GM23338 (cell line): Measurements from ENCODE around the gene FYCO1.

Experiments used
- CREB1 ChIP-seq: fragments of 250-450 bp; sonication (Bioruptor Pico); IDR thresholded peaks from 2 replicates; pipeline ENCODE4 v1.5.0; 2020; ENCODE audit warnings: low read depth, mild to moderate bottlenecking, moderate library complexity
- EZH2 ChIP-seq: fragments of 200-600 bp; sonication (generic); IDR thresholded peaks from one replicate; pipeline ENCODE4 v1.8.0; 2017; ENCODE audit warnings: antibody characterized with exemption, mild to moderate bottlenecking, low read depth; ENCODE audit not compliant: unreplicated experiment
- EZH2phosphoT487 ChIP-seq: fragments of 200-600 bp; sonication (generic); IDR thresholded peaks from one replicate; pipeline ENCODE4 v1.8.1; 2018; ENCODE audit warnings: antibody characterized with exemption; ENCODE audit not compliant: unreplicated experiment
- JUNB ChIP-seq: IDR thresholded peaks from one replicate; pipeline ENCODE4 v1.6.1; 2016; ENCODE audit warnings: antibody characterized with exemption; ENCODE audit not compliant: unreplicated experiment
- NANOG ChIP-seq: IDR thresholded peaks from 2 replicates; pipeline ENCODE4 v1.6.1; 2016; ENCODE audit warnings: antibody characterized with exemption, borderline replicate concordance
- POLR2AphosphoS5 ChIP-seq: IDR thresholded peaks from 2 replicates; pipeline ENCODE4 v1.6.1; 2016; ENCODE audit warnings: antibody characterized with exemption, low read depth
- STAT1 ChIP-seq: IDR thresholded peaks from one replicate; pipeline ENCODE4 v1.6.1; 2016; ENCODE audit warnings: antibody characterized with exemption; ENCODE audit not compliant: unreplicated experiment
- ZNF331 ChIP-seq: fragments of 250-450 bp; sonication (Bioruptor Pico); IDR thresholded peaks from 2 replicates; pipeline ENCODE4 v1.5.0; 2020; ENCODE audit warnings: low read depth, mild to moderate bottlenecking, moderate library complexity
- TF ChIP-seq, protein P1 (sequence below), 2 experiments: fragments of 200-600 bp in 1 of 2; sonication (generic) in 1 of 2; conservative IDR thresholded peaks; 2 replicates each; pipeline versions ENCODE4 v1.5.1 to v1.6.1; 2016 to 2017; ENCODE audit warnings: antibody characterized with exemption in 2 of 2, low read depth in 2 of 2, mild to moderate bottlenecking in 2 of 2, moderate library complexity in 1 of 2
- TF ChIP-seq, protein P2 (sequence below): IDR thresholded peaks from one replicate; pipeline ENCODE4 v1.6.1; 2018; ENCODE audit warnings: antibody characterized with exemption; ENCODE audit not compliant: unreplicated experiment
- TF ChIP-seq, protein P3 (sequence below): IDR thresholded peaks from 2 replicates; pipeline ENCODE4 v1.6.1; 2016; ENCODE audit warnings: antibody characterized with exemption

DNA sequence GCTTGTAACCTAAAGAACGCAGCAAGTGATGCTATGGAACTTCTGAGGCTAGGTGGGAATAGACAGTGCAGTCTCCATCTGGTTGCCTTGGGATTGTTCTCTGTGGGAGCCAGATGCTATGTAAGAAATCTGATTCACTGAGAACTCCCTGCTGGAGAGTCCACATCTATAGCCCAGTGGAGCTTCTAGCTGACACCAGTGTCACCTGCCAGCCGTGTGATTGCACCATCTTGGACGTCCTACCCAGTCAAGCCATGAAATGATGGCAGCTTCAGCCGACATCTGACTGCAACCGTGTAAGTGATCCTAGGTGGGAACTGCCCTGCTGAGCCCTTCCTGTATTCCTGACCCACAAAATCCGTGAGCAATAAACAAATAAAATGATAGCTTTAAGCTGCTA is 12.4 kb upstream of the FYCO1 start:
- TF ChIP-seq, protein P1, sequence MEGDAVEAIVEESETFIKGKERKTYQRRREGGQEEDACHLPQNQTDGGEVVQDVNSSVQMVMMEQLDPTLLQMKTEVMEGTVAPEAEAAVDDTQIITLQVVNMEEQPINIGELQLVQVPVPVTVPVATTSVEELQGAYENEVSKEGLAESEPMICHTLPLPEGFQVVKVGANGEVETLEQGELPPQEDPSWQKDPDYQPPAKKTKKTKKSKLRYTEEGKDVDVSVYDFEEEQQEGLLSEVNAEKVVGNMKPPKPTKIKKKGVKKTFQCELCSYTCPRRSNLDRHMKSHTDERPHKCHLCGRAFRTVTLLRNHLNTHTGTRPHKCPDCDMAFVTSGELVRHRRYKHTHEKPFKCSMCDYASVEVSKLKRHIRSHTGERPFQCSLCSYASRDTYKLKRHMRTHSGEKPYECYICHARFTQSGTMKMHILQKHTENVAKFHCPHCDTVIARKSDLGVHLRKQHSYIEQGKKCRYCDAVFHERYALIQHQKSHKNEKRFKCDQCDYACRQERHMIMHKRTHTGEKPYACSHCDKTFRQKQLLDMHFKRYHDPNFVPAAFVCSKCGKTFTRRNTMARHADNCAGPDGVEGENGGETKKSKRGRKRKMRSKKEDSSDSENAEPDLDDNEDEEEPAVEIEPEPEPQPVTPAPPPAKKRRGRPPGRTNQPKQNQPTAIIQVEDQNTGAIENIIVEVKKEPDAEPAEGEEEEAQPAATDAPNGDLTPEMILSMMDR (conservative IDR thresholded peaks at IDR 0.05; ENCODE audit: low read depth in 2 of 2), result no peak
- TF ChIP-seq POLR2AphosphoS5 (no peak), EZH2phosphoT487 (no peak), EZH2 (no peak), CREB1 (no peak), ZNF331 (CRISPR knock-in tag) (peak; percentile 43; the same call in 1 of the 2 replicates), NANOG (no peak), JUNB (no peak), STAT1 (no peak)
- TF ChIP-seq, protein P2, sequence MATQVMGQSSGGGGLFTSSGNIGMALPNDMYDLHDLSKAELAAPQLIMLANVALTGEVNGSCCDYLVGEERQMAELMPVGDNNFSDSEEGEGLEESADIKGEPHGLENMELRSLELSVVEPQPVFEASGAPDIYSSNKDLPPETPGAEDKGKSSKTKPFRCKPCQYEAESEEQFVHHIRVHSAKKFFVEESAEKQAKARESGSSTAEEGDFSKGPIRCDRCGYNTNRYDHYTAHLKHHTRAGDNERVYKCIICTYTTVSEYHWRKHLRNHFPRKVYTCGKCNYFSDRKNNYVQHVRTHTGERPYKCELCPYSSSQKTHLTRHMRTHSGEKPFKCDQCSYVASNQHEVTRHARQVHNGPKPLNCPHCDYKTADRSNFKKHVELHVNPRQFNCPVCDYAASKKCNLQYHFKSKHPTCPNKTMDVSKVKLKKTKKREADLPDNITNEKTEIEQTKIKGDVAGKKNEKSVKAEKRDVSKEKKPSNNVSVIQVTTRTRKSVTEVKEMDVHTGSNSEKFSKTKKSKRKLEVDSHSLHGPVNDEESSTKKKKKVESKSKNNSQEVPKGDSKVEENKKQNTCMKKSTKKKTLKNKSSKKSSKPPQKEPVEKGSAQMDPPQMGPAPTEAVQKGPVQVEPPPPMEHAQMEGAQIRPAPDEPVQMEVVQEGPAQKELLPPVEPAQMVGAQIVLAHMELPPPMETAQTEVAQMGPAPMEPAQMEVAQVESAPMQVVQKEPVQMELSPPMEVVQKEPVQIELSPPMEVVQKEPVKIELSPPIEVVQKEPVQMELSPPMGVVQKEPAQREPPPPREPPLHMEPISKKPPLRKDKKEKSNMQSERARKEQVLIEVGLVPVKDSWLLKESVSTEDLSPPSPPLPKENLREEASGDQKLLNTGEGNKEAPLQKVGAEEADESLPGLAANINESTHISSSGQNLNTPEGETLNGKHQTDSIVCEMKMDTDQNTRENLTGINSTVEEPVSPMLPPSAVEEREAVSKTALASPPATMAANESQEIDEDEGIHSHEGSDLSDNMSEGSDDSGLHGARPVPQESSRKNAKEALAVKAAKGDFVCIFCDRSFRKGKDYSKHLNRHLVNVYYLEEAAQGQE, result no peak
- TF ChIP-seq, protein P3, sequence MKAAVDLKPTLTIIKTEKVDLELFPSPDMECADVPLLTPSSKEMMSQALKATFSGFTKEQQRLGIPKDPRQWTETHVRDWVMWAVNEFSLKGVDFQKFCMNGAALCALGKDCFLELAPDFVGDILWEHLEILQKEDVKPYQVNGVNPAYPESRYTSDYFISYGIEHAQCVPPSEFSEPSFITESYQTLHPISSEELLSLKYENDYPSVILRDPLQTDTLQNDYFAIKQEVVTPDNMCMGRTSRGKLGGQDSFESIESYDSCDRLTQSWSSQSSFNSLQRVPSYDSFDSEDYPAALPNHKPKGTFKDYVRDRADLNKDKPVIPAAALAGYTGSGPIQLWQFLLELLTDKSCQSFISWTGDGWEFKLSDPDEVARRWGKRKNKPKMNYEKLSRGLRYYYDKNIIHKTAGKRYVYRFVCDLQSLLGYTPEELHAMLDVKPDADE, result no peak
